Vein endothelial cell (primary cell): ENCODE data around the gene RIMOC1. TPM values are rescaled to one million over a fixed set of nuclear protein-coding genes. Genes with fewer than 3 reads are reported as not detected.

Source experiments
- total RNA-seq: library from RNA; depleted of rRNA; stranded (reverse); fragments of >200 nt; gene quantifications from 2 replicates; pipeline ENCODE4 v1.2.3, GENCODE V29; 2012

Gene RIMOC1
- total RNA-seq: 15.0 and 22.4 TPM in 2 replicates

GRCh38 chr5:41903892-41904799 is at the start of gene RIMOC1:
Gene RIMOC1 (plus strand): TSS chr5:41904344. CDS start chr5:41904368, 24 bp downstream.

GRCh38 chr5:41869724-41870626 is 34.2 kb upstream of the RIMOC1 start, which contains the start of gene OXCT1:
Gene OXCT1 (minus strand): TSS chr5:41870425. CDS start chr5:41870358, 67 bp downstream.

GRCh38 chr5:41924872-41925554 is 20.9 kb downstream of the RIMOC1 start, which contains the start of gene FBXO4:
Gene FBXO4 (plus strand): TSS chr5:41925281. CDS start chr5:41925310, 29 bp downstream.

Other genes with a start within 250 kb of the RIMOC1 start
- 26.1 and 35.3 TPM in 2 replicates for gene OXCT1, start 33.9 kb upstream of the RIMOC1 start, total RNA-seq
- gene FBXO4, start 20.9 kb downstream of the RIMOC1 start, total RNA-seq: 8.5 and 9.3 TPM in 2 replicates